Ovary (tissue), 3 donors: ENCODE data around the gene APOL6.

Experiments used
- EP300 ChIP-seq: sonication (generic); formaldehyde crosslinking; IDR thresholded peaks from one replicate; pipeline ENCODE4 v1.6.1; 2017; ENCODE audit warnings: antibody characterized with exemption
- TF ChIP-seq, protein P1 (sequence below), 3 donors: fragments of 450-650 bp in 2 of 3; fragments of 200-600 bp in 1 of 3; IDR thresholded peaks; one replicate each; pipeline versions ENCODE4 v1.5.1 to v1.8.0; 2016 to 2022; ENCODE audit warnings: antibody characterized with exemption in 3 of 3, mild to moderate bottlenecking in 1 of 3
- donor health status: DM: no; HTN: no; CAD: no.

DNA sequence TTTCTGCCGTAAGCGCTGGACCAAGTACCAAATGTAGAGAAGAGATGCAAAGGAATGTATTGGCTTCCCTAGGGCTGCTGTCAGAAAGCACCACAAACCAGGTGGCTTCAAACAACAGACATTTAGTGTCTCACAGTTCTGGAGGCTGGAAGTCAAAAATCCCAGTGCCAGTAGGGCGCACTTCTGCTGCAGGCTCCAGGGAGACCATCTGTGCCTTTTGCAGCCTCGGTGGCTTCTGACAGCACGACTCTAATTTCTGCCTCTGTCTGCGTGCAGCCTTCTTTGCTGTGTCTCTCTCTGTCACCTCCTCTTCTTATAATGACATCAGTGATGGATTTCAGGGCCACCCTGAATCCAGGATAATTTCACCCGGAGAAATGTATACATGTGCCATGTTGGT is 2.8 kb downstream of the APOL6 start:
- TF ChIP-seq, protein P1, sequence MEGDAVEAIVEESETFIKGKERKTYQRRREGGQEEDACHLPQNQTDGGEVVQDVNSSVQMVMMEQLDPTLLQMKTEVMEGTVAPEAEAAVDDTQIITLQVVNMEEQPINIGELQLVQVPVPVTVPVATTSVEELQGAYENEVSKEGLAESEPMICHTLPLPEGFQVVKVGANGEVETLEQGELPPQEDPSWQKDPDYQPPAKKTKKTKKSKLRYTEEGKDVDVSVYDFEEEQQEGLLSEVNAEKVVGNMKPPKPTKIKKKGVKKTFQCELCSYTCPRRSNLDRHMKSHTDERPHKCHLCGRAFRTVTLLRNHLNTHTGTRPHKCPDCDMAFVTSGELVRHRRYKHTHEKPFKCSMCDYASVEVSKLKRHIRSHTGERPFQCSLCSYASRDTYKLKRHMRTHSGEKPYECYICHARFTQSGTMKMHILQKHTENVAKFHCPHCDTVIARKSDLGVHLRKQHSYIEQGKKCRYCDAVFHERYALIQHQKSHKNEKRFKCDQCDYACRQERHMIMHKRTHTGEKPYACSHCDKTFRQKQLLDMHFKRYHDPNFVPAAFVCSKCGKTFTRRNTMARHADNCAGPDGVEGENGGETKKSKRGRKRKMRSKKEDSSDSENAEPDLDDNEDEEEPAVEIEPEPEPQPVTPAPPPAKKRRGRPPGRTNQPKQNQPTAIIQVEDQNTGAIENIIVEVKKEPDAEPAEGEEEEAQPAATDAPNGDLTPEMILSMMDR (IDR thresholded peaks at IDR 0.05): no peak
- no peak for TF ChIP-seq EP300
